Germinal center (tissue), 1 donor: ENCODE data around the gene MACROD1.
A peak's percentile ranks its signal among the peaks of the same experiment; 100 is the strongest.
"Not testable (repeated sequence)": the region's sequence is repeated elsewhere in the genome, so short reads cannot be mapped to it uniquely, and the experiment has no call there.

ENCODE experiments used
- DNase-seq: peaks from one replicate; pipeline ENCODE4 v3.0.0; 2012; ENCODE audit warnings: mixed read lengths, low spot score

MACROD1 gene

GRCh38 chr11:64185693-64186491, 20.0 kb upstream of the MACROD1 start, which contains the start of gene STIP1:
TSS of gene STIP1 (plus strand) at chr11:64186171. CDS start at chr11:64186262, 91 bp downstream.
- peak; percentile 99 for DNase-seq

- DNase-seq: no peak
Observed at GRCh38 chr11:64185175-64185692, 19.3 kb upstream of the MACROD1 start.

- no peak for DNase-seq
Observed at GRCh38 chr11:64183890-64184289, 18.0 kb upstream of the MACROD1 start.

- DNase-seq: no peak
Observed at GRCh38 chr11:64181506-64182411, 15.8 kb upstream of the MACROD1 start.

- DNase-seq: no peak
Observed at GRCh38 chr11:64180891-64181290, 15.0 kb upstream of the MACROD1 start.

- DNase-seq: no peak
Observed at GRCh38 chr11:64178951-64179639, 13.2 kb upstream of the MACROD1 start.

DNA sequence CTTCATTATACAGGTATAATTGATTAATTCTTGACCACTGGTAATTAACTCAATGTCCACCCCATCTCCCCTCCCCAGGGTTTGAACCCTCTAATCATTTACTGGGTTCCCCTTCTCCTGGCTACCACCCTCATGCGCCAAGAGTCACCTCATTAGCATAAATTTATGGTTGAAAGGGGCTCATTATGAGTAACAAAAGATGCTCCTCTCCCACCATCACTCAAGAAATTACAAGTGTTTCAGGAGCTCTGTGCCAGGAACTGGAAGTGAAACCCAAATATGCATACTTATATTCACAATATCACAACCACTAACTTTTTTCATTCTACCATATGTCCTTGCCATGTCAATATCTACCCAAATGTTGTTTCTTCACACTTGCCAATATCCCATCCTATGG, 12.3 kb upstream of the MACROD1 start:
- DNase-seq: no peak

GRCh38 chr11:64176751-64177150, 10.8 kb upstream of the MACROD1 start:
- DNase-seq: no peak

- DNase-seq: no peak
Observed at GRCh38 chr11:64173616-64174355, 7.9 kb upstream of the MACROD1 start.

GRCh38 chr11:64170419-64170818, 4.5 kb upstream of the MACROD1 start:
- no peak for DNase-seq

- DNase-seq: no peak
Observed at GRCh38 chr11:64165481-64165841, 452 bp downstream of the MACROD1 start.

GRCh38 chr11:64164392-64165312, 1.3 kb downstream of the MACROD1 start:
- no peak for DNase-seq

- DNase-seq: no peak
Observed at GRCh38 chr11:64163951-64164350, 2.0 kb downstream of the MACROD1 start.

DNA sequence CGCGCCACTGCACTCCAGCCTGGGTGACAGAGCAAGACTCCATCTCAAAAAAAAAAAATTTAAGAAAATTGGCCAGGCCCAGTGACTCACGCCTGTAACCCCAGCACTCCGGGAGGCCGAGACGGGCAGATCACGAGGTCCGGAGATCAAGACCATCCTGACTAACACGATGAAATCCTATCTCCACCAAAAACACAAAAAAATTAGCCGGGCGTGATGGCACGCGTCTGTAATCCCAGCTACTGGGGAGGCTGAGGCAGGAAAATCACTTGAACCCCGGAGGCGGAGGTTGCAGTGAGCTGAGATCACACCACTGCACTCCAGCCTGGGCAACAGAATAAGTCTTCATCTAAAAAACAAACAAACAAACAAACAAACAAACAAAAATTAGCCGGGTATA, 3.1 kb downstream of the MACROD1 start:
- not testable (repeated sequence) for DNase-seq

DNA sequence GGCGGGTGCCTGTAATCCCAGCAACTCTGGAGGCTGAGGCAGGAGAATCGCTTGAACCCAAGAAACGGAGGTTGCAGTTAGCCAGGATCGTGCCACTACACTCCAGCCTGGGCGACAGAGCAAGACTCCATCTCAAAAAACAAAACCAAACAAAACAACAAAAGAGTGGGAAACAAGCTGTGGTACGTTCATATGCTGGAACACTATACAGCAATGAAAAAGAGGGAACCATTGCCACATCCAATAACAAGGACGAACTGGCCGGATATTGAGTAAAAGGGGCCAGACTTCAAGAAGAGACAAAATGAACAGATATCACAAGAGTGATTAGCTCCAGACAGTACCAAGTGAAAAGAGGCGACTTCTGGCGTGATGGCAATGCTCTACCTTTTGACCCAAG, 4.9 kb downstream of the MACROD1 start:
- no peak for DNase-seq

- DNase-seq: no peak
Observed at GRCh38 chr11:64157631-64158394, 8.1 kb downstream of the MACROD1 start.

DNA sequence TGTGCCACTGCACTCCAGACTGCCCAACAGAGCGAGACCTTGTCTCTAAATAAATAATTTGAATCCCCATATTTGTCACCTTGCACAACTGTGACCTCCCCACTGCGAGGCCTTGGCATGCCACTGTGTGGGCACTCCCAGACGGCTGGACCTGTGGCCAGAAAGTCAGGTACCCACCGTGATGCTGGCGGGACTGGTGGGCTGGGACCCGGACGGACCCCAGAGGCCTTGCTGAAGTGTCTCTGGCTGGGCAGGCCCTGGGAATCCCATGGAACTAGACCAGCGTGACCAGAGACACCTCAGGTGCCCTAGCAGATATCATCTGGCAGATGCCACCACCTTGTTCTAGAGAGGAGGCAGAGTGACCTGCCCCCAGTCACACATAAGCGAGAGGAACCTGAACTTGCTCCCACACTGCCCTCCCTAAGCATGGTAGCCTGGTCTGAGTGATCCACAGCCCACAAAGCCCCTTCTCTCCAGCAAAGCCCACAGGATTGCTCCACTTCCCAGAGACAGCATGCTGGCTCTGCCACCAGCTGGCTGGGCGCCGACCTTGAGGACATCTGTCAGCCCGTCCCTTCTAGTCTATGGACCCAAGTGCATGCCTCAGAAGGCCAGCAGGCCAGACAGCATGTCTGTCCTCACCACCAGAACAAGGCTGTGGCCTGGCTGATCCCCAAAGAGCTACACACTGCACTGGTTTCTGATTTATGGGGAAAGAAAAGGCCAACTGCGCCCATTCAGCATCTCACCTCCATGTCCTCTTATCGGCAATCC, 9.5 kb downstream of the MACROD1 start:
- no peak for DNase-seq

- no peak for DNase-seq
Observed at GRCh38 chr11:64153812-64154211, 12.1 kb downstream of the MACROD1 start.
